GM06990 (cell line): ENCODE results near the gene ZKSCAN7.
A peak's percentile ranks its signal among the peaks of the same experiment; 100 is the strongest.

ENCODE experiments used
- DNase-seq: peaks from one replicate; pipeline ENCODE4 v3.0.0-alpha.2; 2011; ENCODE audit not compliant: insufficient read length; ENCODE audit errors: extremely low read depth
- H3K27me3 ChIP-seq: replicated peaks from 2 replicates; pipeline ENCODE4 v1.6.0; 2011; ENCODE audit warnings: low read length; ENCODE audit not compliant: control insufficient read depth, insufficient read depth
- H3K36me3 ChIP-seq: 2 replicates; pipeline ENCODE4 v1.5.1; 2011; ENCODE audit warnings: low read length; ENCODE audit not compliant: control insufficient read depth, insufficient read depth
- H3K4me3 ChIP-seq: replicated peaks from 2 replicates; pipeline ENCODE4 v1.5.1; 2011; ENCODE audit warnings: low read depth, mild to moderate bottlenecking, control low read depth, low read length
- TF ChIP-seq, protein P1 (sequence below): IDR thresholded peaks from 2 replicates; pipeline ENCODE4 v1.5.1; 2011; ENCODE audit warnings: low read length, control low read depth, mild to moderate bottlenecking, inconsistent platforms; ENCODE audit not compliant: insufficient read depth, poor library complexity, severe bottlenecking

Gene ZKSCAN7

DNA sequence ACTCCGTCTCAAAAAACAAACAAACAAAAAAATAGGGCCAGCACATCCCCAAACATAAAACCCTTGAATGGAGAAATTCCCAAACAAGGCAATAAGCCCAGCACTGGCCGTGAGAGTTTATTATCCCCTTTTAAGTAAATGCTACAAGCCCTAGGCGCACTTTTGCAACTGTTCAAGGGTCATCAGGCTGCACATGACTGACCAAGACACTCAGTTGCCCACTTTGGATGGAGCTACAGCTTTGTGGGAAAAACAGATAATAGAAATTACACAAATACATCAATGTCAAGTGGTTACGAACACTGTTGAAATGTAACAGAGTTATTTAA lies 43.8 kb upstream of the ZKSCAN7 start:
- no peaks in the 10 kb centered on the region for H3K36me3 ChIP-seq
- H3K4me3 ChIP-seq, result peak overlapping the region; percentile 68
- no peak for DNase-seq
- no peaks in the 10 kb centered on the region for H3K27me3 ChIP-seq
- TF ChIP-seq, protein P1, sequence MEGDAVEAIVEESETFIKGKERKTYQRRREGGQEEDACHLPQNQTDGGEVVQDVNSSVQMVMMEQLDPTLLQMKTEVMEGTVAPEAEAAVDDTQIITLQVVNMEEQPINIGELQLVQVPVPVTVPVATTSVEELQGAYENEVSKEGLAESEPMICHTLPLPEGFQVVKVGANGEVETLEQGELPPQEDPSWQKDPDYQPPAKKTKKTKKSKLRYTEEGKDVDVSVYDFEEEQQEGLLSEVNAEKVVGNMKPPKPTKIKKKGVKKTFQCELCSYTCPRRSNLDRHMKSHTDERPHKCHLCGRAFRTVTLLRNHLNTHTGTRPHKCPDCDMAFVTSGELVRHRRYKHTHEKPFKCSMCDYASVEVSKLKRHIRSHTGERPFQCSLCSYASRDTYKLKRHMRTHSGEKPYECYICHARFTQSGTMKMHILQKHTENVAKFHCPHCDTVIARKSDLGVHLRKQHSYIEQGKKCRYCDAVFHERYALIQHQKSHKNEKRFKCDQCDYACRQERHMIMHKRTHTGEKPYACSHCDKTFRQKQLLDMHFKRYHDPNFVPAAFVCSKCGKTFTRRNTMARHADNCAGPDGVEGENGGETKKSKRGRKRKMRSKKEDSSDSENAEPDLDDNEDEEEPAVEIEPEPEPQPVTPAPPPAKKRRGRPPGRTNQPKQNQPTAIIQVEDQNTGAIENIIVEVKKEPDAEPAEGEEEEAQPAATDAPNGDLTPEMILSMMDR, result no peak

DNA sequence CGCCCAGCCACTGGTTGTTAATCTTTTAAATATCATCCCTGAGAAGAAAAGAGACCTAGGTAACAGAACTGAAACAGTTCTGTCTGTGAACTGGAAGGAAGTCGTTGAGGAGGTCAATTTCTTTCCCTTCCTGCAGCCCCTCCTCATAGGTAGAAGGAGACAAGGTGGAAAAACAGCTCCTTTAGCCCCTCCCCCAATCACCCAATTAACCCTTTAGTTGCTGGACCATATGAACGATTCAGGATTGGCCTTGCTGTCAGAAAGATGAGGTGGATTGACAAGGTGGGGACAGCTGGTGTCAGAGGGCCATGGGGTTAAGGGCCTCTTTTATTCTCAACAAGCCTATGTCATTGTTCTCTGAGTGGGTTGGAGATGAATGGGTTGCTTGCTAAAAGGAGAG lies 41.5 kb upstream of the ZKSCAN7 start:
- H3K27me3 ChIP-seq, result no peaks in the 10 kb centered on the region
- DNase-seq, result no peak
- TF ChIP-seq, protein P1, result no peak
- H3K36me3 ChIP-seq, result no peaks in the 10 kb centered on the region
- H3K4me3 ChIP-seq, result no peak overlapping the region

DNA sequence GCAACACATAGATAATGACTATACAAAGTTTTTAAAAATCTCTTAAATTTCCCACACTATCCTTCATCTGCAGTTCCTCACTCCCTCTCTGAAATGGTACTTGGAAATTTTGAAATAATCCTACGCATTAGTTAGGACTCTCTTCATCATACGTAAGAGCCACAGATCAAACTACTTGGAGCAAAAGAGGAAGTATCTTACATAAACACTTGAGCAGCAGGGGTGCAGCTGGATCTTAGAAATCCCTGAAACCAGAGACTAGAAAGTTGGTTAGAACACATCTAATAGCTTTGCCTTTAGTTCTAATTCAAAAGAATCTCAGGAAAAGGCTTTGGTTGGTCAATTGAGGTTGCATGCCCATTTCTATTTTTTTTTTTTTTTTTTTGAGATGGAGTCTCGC lies 38.8 kb upstream of the ZKSCAN7 start:
- Histone ChIP-seq H3K27me3 (no peaks in the 10 kb centered on the region), H3K4me3 (no peak overlapping the region), H3K36me3 (no peaks in the 10 kb centered on the region)
- no peak for DNase-seq
- TF ChIP-seq, protein P1, result no peak

DNA sequence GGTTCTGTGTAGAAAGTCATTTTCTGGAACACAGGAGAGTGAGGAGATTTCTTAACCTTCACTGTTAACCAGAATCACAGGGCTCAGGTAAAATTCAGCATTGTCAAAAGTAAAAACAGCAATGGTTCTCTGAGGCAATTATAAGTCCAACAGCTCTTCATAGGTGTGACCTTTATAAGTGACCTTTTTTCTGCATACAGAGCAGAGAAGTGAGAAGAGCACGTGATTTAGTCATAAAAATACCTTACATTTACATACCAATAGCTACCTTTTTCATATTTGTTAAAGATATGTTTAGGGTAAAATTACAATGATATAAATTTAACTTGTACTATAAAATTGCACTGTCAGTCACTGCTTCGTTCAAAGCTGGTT lies 36.2 kb upstream of the ZKSCAN7 start:
- Histone ChIP-seq H3K4me3 (no peak overlapping the region), H3K36me3 (no peaks in the 10 kb centered on the region), H3K27me3 (no peaks in the 10 kb centered on the region)
- no peak for DNase-seq
- TF ChIP-seq, protein P1, result no peak

DNA sequence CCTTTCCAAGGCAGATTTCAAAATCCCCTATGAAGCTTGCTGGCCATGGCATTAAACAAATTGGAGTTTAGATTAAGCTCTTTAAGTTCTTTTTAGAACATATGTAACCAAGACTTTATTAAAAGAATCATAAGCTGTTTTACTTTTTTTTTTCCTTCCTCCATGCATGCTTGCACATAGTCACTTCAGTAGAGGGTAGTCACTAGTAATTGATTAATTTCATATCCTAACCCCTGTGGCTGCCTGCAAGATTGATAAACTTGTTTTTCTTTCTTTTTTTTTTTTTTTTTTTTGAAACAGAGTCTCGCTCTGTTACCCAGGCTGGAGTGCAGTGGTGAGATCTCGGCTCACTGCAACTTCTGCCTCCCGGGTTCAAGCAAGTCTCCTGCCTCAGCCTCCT lies 33.3 kb upstream of the ZKSCAN7 start:
- H3K36me3 ChIP-seq, result no peaks in the 10 kb centered on the region
- no peak overlapping the region for H3K4me3 ChIP-seq
- no peaks in the 10 kb centered on the region for H3K27me3 ChIP-seq
- no peak for DNase-seq
- TF ChIP-seq, protein P1, result no peak

DNA sequence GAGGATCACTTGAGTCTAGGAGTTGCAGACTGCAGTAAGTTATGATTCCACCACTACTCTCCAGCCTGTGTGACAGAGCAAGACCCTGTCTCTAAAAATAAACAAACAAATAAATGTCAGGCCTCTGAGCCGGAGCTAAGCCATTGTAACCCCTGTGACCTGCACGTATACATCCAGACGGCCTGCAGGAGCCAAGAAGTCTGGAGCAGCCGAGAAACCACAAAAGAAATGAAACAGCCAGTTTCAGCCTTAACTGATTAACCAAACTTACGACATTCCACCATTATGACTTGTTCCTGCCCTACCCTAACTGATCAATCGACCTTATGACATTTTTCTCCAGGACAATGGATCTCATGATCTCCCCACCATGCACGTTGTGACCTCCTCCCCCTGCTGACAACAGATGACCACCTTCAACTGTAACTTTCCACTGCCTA lies 32.5 kb upstream of the ZKSCAN7 start:
- H3K36me3 ChIP-seq, result no peaks in the 10 kb centered on the region
- no peak overlapping the region for H3K4me3 ChIP-seq
- no peak for DNase-seq
- TF ChIP-seq, protein P1, result no peak
- no peaks in the 10 kb centered on the region for H3K27me3 ChIP-seq
